SK-N-SH (cell line): Measurements from ENCODE around the gene CDK10. TPM values are rescaled to one million over a fixed set of nuclear protein-coding genes. Genes with fewer than 3 reads are reported as not detected.

Experiments used
- CTCF ChIA-PET: fragments of 300-600, 350-600 bp; formaldehyde crosslinking; extraction: SDS; loops from one replicate; lab custom pipeline; 2021; lab: Yijun Ruan, JAX
- POLR2A ChIA-PET: fragments of 350-600 bp; sonication (Branson Sonifier 250); formaldehyde crosslinking; extraction: SDS; loops from one replicate; lab custom pipeline; 2020; ENCODE audit warnings: antibody characterized with exemption, inconsistent platforms; lab: Yijun Ruan, JAX
- DNase-seq: peaks from one replicate; pipeline ENCODE4 v3.0.0; 2012
- H2AFZ ChIP-seq: fragments of 200-600 bp; sonication (generic); 2 replicates; pipeline ENCODE4 v1.8.1; 2016; ENCODE audit warnings: antibody characterized with exemption, mild to moderate bottlenecking, low read depth
- H3F3A ChIP-seq: fragments of 200-600 bp; sonication (generic); replicated peaks from 2 replicates; pipeline ENCODE3; 2016; ENCODE audit warnings: antibody characterized with exemption, mild to moderate bottlenecking; ENCODE audit not compliant: insufficient read depth
- H3K27ac ChIP-seq, 2 experiments: fragments of 200-500 bp in 1 of 2; fragments of 200-600 bp in 1 of 2; sonication (Bioruptor generic) in 1 of 2; sonication (generic), shearing (Covaris generic) in 1 of 2; 2 replicates each; pipeline versions ENCODE4 v1.5.1 to v1.6.1; 2014 to 2016; ENCODE audit warnings: low read depth in 2 of 2, inconsistent platforms in 1 of 2, low read length in 1 of 2, mild to moderate bottlenecking in 1 of 2, mixed read lengths in 1 of 2
- H3K27me3 ChIP-seq: fragments of 200-600 bp; sonication (generic), shearing (Covaris generic); 2 replicates; pipeline ENCODE4 v1.6.1; 2016; ENCODE audit warnings: mixed run types; ENCODE audit not compliant: insufficient read depth
- H3K36me3 ChIP-seq, 2 experiments: fragments of 200-500 bp in 1 of 2; fragments of 200-600 bp in 1 of 2; sonication (Bioruptor generic) in 1 of 2; sonication (generic) in 1 of 2; replicated peaks in 1 of 2; 2 replicates each; pipeline versions ENCODE3 to v1.5.1; 2014 to 2016; ENCODE audit warnings: low read length in 1 of 2, mild to moderate bottlenecking in 1 of 2; ENCODE audit not compliant: insufficient read depth in 2 of 2, control insufficient read depth in 1 of 2
- H3K4me1 ChIP-seq, 2 experiments: fragments of 200-500 bp in 1 of 2; fragments of 200-600 bp in 1 of 2; sonication (Bioruptor generic) in 1 of 2; sonication (generic), shearing (Covaris generic) in 1 of 2; 2 replicates each; pipeline versions ENCODE4 v1.5.1 to v1.6.1; 2014 to 2016; ENCODE audit warnings: low read depth in 1 of 2, low read length in 1 of 2, mixed run types in 1 of 2; ENCODE audit not compliant: insufficient read depth in 2 of 2, control insufficient read depth in 1 of 2
- H3K4me2 ChIP-seq: fragments of 200-600 bp; sonication (generic), shearing (Covaris generic); 2 replicates; pipeline ENCODE4 v1.6.1; 2017; ENCODE audit warnings: mixed run types
- H3K4me3 ChIP-seq, 2 experiments: fragments of 200-500 bp in 1 of 2; fragments of 200-600 bp in 1 of 2; sonication (Bioruptor generic) in 1 of 2; sonication (generic), shearing (Covaris generic) in 1 of 2; 2 replicates each; pipeline versions ENCODE4 v1.5.1 to v1.8.1; 2014 to 2016; ENCODE audit warnings: low read depth in 2 of 2, inconsistent platforms in 1 of 2, low read length in 1 of 2, mild to moderate bottlenecking in 1 of 2, mixed read lengths in 1 of 2, moderate library complexity in 1 of 2
- H3K79me2 ChIP-seq: fragments of 200-600 bp; sonication (generic); 2 replicates; pipeline ENCODE4 v1.8.1; 2017; ENCODE audit warnings: mild to moderate bottlenecking; ENCODE audit not compliant: insufficient read depth
- H3K9ac ChIP-seq: fragments of 200-600 bp; sonication (generic); 2 replicates; pipeline ENCODE4 v1.6.1; 2017; ENCODE audit warnings: mixed run types
- H3K9me2 ChIP-seq: fragments of 200-600 bp; sonication (generic); 2 replicates; pipeline ENCODE4 v1.6.1; 2017; ENCODE audit warnings: mixed run types
- H3K9me3 ChIP-seq: fragments of 200-600 bp; sonication (generic); 2 replicates; pipeline ENCODE4 v1.6.1; 2017; ENCODE audit warnings: mixed run types, mild to moderate bottlenecking, moderate library complexity
- H4K20me1 ChIP-seq: fragments of 200-600 bp; sonication (generic); 2 replicates; pipeline ENCODE4 v1.6.1; 2017; ENCODE audit warnings: mild to moderate bottlenecking, mixed run types; ENCODE audit not compliant: insufficient read depth
- CTCF ChIP-seq: fragments of 200-600 bp; sonication (generic); IDR thresholded peaks from 2 replicates; pipeline ENCODE4 v1.6.1; 2017; ENCODE audit warnings: antibody characterized with exemption, mild to moderate bottlenecking, moderate library complexity
- ELF1 ChIP-seq: IDR thresholded peaks from 2 replicates; pipeline ENCODE4 v1.4.0; 2012
- FOSL2 ChIP-seq: IDR thresholded peaks from 2 replicates; pipeline ENCODE4 v1.4.0; 2012; ENCODE audit warnings: low read depth, mild to moderate bottlenecking, moderate library complexity, borderline replicate concordance
- FOXJ3 ChIP-seq: sonication (generic); formaldehyde crosslinking; IDR thresholded peaks from 2 replicates; pipeline ENCODE4 v1.5.1; 2020; ENCODE audit warnings: mild to moderate bottlenecking, missing genetic modification reagents
- GABPA ChIP-seq: IDR thresholded peaks from 2 replicates; pipeline ENCODE4 v1.4.0; 2012; ENCODE audit warnings: low read depth, mild to moderate bottlenecking
- GATA2 ChIP-seq: sonication (generic); formaldehyde crosslinking; IDR thresholded peaks from 2 replicates; pipeline ENCODE4 v1.5.0; 2020; ENCODE audit warnings: mild to moderate bottlenecking, missing genetic modification reagents
- IRF3 ChIP-seq: fragments of 150-350 bp; IDR thresholded peaks from 2 replicates; pipeline ENCODE4 v1.6.1; 2016; ENCODE audit warnings: mild to moderate bottlenecking, low read depth, low read length
- NFIC ChIP-seq: IDR thresholded peaks from 2 replicates; pipeline ENCODE4 v1.4.0; 2012; ENCODE audit warnings: borderline replicate concordance
- POLR2AphosphoS5 ChIP-seq: IDR thresholded peaks from 2 replicates; pipeline ENCODE4 v1.6.1; 2012; ENCODE audit warnings: low read depth, low read length
- RCOR1 ChIP-seq: fragments of 150-350 bp; IDR thresholded peaks from 2 replicates; pipeline ENCODE4 v1.6.1; 2017; ENCODE audit warnings: antibody characterized with exemption, low read length
- REST ChIP-seq: IDR thresholded peaks from 2 replicates; pipeline ENCODE4 v1.6.1; 2012; ENCODE audit warnings: mild to moderate bottlenecking, low read depth, low read length, moderate library complexity
- RFX5 ChIP-seq: IDR thresholded peaks from 2 replicates; pipeline ENCODE4 v1.6.1; 2012; ENCODE audit warnings: mild to moderate bottlenecking, improper control_type of control experiment, low read length
- SMC3 ChIP-seq: IDR thresholded peaks from 2 replicates; pipeline ENCODE4 v1.6.1; 2012; ENCODE audit warnings: low read depth, low read length, improper control_type of control experiment
- USF2 ChIP-seq: fragments of 150-350 bp; IDR thresholded peaks from 2 replicates; pipeline ENCODE4 v1.6.1; 2017; ENCODE audit warnings: antibody characterized with exemption, low read length, low read depth, borderline replicate concordance
- YY1 ChIP-seq: IDR thresholded peaks from 2 replicates; pipeline ENCODE4 v1.4.0; 2012; ENCODE audit warnings: low read depth, mild to moderate bottlenecking
- WGBS: methylation state at CpG from one replicate; pipeline ENCODE4 v1.1.6; 2017; ENCODE audit warnings: low lambda C conversion rate; 5-methylcytosine and 5-hydroxymethylcytosine counted together
- polyA plus RNA-seq, 3 experiments: library from polyadenylated mRNA; depleted of rRNA; stranded (reverse); fragments of >200 nt; gene quantifications; 2 replicates each; pipeline ENCODE4 v1.2.3, GENCODE V29; 2012
- TF ChIP-seq, protein P1 (sequence below): IDR thresholded peaks from 2 replicates; pipeline ENCODE4; 2012

CDK10 gene
- polyA plus RNA-seq, 1 of the 3 experiments (the other 2 are of a cell fraction), result 84.7 TPM

- no peak overlapping the region for H3K27ac ChIP-seq
- H3K4me2 ChIP-seq, result no peak overlapping the region
- H3K27me3 ChIP-seq, result no peaks in the 10 kb centered on the region
- DNase-seq, result no peak
- H3K9me3 ChIP-seq, result no peaks in the 10 kb centered on the region
- no peak overlapping the region for H3K4me3 ChIP-seq
- no peak for TF ChIP-seq NFIC
- no peak for TF ChIP-seq GATA2 (CRISPR knock-in tag)
- no peak for TF ChIP-seq USF2
- no peak for TF ChIP-seq YY1
- TF ChIP-seq, protein P1, sequence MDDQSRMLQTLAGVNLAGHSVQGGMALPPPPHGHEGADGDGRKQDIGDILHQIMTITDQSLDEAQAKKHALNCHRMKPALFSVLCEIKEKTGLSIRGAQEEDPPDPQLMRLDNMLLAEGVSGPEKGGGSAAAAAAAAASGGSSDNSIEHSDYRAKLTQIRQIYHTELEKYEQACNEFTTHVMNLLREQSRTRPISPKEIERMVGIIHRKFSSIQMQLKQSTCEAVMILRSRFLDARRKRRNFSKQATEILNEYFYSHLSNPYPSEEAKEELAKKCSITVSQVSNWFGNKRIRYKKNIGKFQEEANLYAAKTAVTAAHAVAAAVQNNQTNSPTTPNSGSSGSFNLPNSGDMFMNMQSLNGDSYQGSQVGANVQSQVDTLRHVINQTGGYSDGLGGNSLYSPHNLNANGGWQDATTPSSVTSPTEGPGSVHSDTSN, result no peak
- TF ChIP-seq FOSL2, result no peak
- CTCF ChIA-PET, result interaction anchor here (0.7 to 4.6 kb wide), 5 partner anchors 10 to 145 kb away, joined by 3 to 28 read pairs (median 6); partner anchors contain the start of gene SPATA2L
- peaks cover 0 to 4% of the 10 kb centered on the region in 2 experiments for H3K36me3 ChIP-seq
- H3K9ac ChIP-seq, result no peak overlapping the region
- H4K20me1 ChIP-seq, result no peaks in the 10 kb centered on the region
- H3K4me1 ChIP-seq, result peaks cover 7 to 14% of the 10 kb centered on the region in 2 experiments; a peak in 3 of 4 replicates
- 94% methylated on average over 8 of the region's 15 CpGs for WGBS
- POLR2A ChIA-PET, result interaction anchor here (0.6 kb wide), 1 partner anchor 112 kb away, joined by 3 read pairs; no protein-coding TSS in a partner anchor
- peaks cover 34% of the 10 kb centered on the region for H3K79me2 ChIP-seq
- peaks cover 25% of the 10 kb centered on the region for H3F3A ChIP-seq
- H3K9me2 ChIP-seq, result no peaks in the 10 kb centered on the region
- no peak overlapping the region for H2AFZ ChIP-seq
Observed at GRCh38 chr16:89716493-89716892, 30.0 kb downstream of the CDK10 start.

DNA sequence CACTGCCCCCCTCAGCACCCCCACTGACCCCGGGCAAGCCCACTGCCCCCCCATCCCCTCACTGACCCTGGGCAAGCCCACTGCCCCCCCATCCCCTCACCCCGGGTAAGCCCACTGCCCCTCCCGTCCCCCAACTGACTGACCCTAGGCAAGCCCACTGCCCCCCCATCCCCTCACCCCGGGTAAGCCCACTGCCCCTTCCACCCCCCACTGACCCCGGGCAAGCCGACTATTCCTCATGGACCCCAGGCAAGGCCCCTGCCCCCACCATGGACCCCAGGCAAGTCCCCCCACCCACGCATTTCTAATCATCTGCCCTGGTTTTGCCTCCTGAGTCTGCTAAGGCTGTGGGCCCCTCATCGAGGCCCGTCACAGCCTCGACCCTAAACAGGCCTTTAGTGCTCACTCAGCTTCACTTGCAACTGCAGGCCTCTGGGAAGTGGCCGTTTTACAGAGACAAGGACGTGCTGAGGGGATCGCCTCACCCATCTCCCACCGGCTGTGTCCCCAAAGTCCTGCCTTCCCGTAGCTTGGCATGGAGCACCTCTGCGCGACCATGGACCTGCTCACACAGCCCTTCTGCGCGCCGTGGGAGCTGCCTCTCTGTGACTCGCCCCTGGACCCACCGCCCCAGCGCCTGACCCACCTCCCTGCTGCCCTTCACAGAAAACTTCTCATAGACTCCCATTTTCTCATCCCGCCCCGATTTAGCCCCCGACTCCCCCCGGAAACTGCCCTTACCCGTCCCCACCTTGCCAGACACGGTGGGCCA is 30.6 kb downstream of the CDK10 start:
- no peaks in the 10 kb centered on the region for H3K9me3 ChIP-seq
- peaks cover 25% of the 10 kb centered on the region for H3F3A ChIP-seq
- peaks cover 0 to 4% of the 10 kb centered on the region in 2 experiments for H3K36me3 ChIP-seq
- H2AFZ ChIP-seq, result no peak overlapping the region
- H3K9ac ChIP-seq, result no peak overlapping the region
- POLR2A ChIA-PET, result no interaction called here
- H3K79me2 ChIP-seq, result peaks cover 35% of the 10 kb centered on the region
- no peaks in the 10 kb centered on the region for H3K9me2 ChIP-seq
- no peaks in the 10 kb centered on the region; the same call in 1 of the 2 replicates for H4K20me1 ChIP-seq
- H3K4me1 ChIP-seq, result peaks cover 7 to 14% of the 10 kb centered on the region in 2 experiments; a peak in 3 of 4 replicates
- H3K27ac ChIP-seq, result no peak overlapping the region
- no peaks in the 10 kb centered on the region for H3K27me3 ChIP-seq
- H3K4me3 ChIP-seq, result no peak overlapping the region
- 92% methylated on average over 27 of the region's 29 CpGs for WGBS
- CTCF ChIA-PET, result interaction anchor here (0.7 to 3.0 kb wide), 5 partner anchors 11 to 144 kb away, joined by 3 to 10 read pairs (median 6); partner anchors contain the start of gene SPATA2L
- H3K4me2 ChIP-seq, result no peak overlapping the region
- DNase-seq, result no peak
- no peak for TF ChIP-seq ELF1
- no peak for TF ChIP-seq SMC3
- no peak for TF ChIP-seq FOSL2
- TF ChIP-seq IRF3, result no peak
- no peak for TF ChIP-seq GABPA
- no peak for TF ChIP-seq NFIC
- no peak for TF ChIP-seq POLR2AphosphoS5
- TF ChIP-seq REST, result no peak
- TF ChIP-seq RFX5, result no peak
- no peak for TF ChIP-seq RCOR1
- no peak for TF ChIP-seq CTCF
- no peak for TF ChIP-seq FOXJ3
